Upper lobe of left lung (tissue), 6 donors: ENCODE results near the gene KLHL17. TPM values are rescaled to one million over a fixed set of nuclear protein-coding genes. Genes with fewer than 3 reads are reported as not detected.

Source experiments
- ATAC-seq, 2 donors: fragments of 200-7000 bp; cut with Tn5 transposase; one replicate each; pipeline ENCODE4 v1.9.1; 2022; ENCODE audit warnings: mild to moderate bottlenecking in 2 of 2, moderate library complexity in 2 of 2; ENCODE audit not compliant: low FRiP score in 2 of 2
- DNase-seq, 2 donors: peaks; one replicate each; pipeline ENCODE4 v3.0.0-alpha.2; 2019 to 2020
- H3K27ac ChIP-seq, 4 donors: fragments of 200-600 bp; sonication (generic); one replicate each; pipeline ENCODE4 v1.5.1; 2016 to 2019
- H3K27me3 ChIP-seq, 4 donors: fragments of 200-600 bp; sonication (generic); one replicate each; pipeline ENCODE4 v1.5.1; 2017 to 2019
- H3K36me3 ChIP-seq, 4 donors: fragments of 200-600 bp; sonication (generic); one replicate each; pipeline ENCODE4 v1.5.1; 2016 to 2019
- H3K4me1 ChIP-seq, 4 donors: fragments of 200-600 bp; sonication (generic); one replicate each; pipeline ENCODE4 v1.5.1; 2018 to 2019
- H3K4me3 ChIP-seq, 4 donors: fragments of 200-600 bp; sonication (generic); one replicate each; pipeline ENCODE4 v1.5.1; 2017 to 2019; ENCODE audit warnings: mild to moderate bottlenecking in 2 of 4, moderate library complexity in 1 of 4
- H3K9me3 ChIP-seq, 4 donors: fragments of 200-600 bp; sonication (generic); one replicate each; pipeline ENCODE4 v1.5.1; 2018 to 2019
- EP300 ChIP-seq, 4 donors: sonication (generic); formaldehyde crosslinking; IDR thresholded peaks; one replicate each; pipeline ENCODE4 v1.5.1; 2017; ENCODE audit warnings: antibody characterized with exemption in 4 of 4, control low read depth in 2 of 4
- POLR2A ChIP-seq, 4 donors: fragments of 450-650 bp; IDR thresholded peaks; one replicate each; pipeline ENCODE4 v1.5.1; 2016 to 2017; ENCODE audit warnings: antibody characterized with exemption in 4 of 4, mild to moderate bottlenecking in 2 of 4
- POLR2AphosphoS5 ChIP-seq, 2 donors: sonication (generic); formaldehyde crosslinking; IDR thresholded peaks; one replicate each; pipeline ENCODE4 v1.5.1; 2017; ENCODE audit warnings: antibody characterized with exemption in 2 of 2
- WGBS, 2 donors: methylation state at CpG; one replicate each; pipeline ENCODE4 v1.1.5; 2017 to 2018; 5-methylcytosine and 5-hydroxymethylcytosine counted together
- total RNA-seq, 6 donors: library from RNA; depleted of rRNA in 4 of 6; stranded (reverse); fragments of >200 nt in 4 of 6; gene quantifications; one replicate each; pipeline versions ENCODE4 v1.1.0 to v1.2.1, GENCODE V29; 2016 to 2021
- TF ChIP-seq, protein P1 (sequence below), 6 experiments: fragments of 450-650 bp in 4 of 6; fragments of 200-600 bp in 2 of 6; sonication (generic) in 2 of 6; IDR thresholded peaks; one replicate each; pipeline ENCODE4 v1.5.1; 2016 to 2019; ENCODE audit warnings: antibody characterized with exemption in 6 of 6
- donor health status: DM: no; HTN: no; CAD: no; lungs with moderate emphysema.
- donor health status: DM: no; HTN: yes; CAD: no; lungs with severe emphysema.

Gene KLHL17
- total RNA-seq, 6 donors from 2014 or later, result 4.7 to 45.1 (median 16.5) TPM

DNA sequence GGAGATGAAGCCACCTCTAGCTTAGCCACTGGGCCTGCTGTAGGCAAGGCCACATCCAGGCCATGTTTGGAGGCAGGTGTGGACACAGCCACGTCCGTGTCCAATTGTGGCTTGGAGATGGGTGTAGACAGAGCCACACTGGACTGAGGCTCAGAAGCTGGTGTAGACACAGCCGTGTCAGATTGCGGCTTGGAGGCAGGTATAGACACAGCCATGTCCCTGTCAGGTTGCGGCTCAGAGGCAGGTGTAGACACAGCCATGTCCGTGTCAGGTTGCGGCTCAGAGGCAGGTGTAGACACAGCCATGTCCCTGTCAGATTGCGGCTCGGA is 19.3 kb downstream of the KLHL17 start:
- Histone ChIP-seq H3K27me3 (peaks cover 0 to 5% (median 0%) of the 10 kb centered on the region in 4 donors), H3K4me1 (peaks cover 6 to 14% (median 13%) of the 10 kb centered on the region in 4 donors), H3K9me3 (no peaks in the 10 kb centered on the region), H3K4me3 (no peak overlapping the region), H3K36me3 (no peaks in the 10 kb centered on the region), H3K27ac (no peak overlapping the region)
- DNase-seq (no peak), ATAC-seq (no peak)
- WGBS, 2 donors, result 79 to 86% methylated on average over 8 to 9 of the region's 9 CpGs
- TF ChIP-seq EP300 (IDR thresholded peaks at IDR 0.05) (no peak), POLR2A (IDR thresholded peaks at IDR 0.05) (no peak), POLR2AphosphoS5 (IDR thresholded peaks at IDR 0.05) (no peak)
- TF ChIP-seq, protein P1, sequence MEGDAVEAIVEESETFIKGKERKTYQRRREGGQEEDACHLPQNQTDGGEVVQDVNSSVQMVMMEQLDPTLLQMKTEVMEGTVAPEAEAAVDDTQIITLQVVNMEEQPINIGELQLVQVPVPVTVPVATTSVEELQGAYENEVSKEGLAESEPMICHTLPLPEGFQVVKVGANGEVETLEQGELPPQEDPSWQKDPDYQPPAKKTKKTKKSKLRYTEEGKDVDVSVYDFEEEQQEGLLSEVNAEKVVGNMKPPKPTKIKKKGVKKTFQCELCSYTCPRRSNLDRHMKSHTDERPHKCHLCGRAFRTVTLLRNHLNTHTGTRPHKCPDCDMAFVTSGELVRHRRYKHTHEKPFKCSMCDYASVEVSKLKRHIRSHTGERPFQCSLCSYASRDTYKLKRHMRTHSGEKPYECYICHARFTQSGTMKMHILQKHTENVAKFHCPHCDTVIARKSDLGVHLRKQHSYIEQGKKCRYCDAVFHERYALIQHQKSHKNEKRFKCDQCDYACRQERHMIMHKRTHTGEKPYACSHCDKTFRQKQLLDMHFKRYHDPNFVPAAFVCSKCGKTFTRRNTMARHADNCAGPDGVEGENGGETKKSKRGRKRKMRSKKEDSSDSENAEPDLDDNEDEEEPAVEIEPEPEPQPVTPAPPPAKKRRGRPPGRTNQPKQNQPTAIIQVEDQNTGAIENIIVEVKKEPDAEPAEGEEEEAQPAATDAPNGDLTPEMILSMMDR (IDR thresholded peaks at IDR 0.05), result no peak

DNA sequence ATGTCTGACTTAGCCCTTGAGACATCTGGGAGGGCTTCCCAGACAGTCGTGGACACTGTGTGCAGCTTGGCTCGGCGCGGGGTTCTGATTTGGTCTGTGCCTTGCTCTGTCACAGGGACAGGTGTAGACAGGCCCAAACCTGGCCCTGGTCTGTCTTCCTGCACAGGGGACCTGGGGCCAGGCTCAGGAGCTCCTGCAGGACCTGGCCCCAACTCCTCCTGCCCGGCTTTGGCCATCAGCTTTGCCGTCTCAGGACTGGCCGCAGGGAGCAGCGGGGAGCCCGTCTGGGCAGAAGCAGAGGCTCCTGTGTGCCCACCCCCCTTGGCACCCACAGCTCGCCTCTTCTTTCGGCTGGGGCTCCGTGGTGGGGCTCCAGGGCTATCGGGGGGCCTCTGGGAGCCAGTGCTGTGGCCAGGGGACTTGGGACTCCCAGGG is 19.8 kb downstream of the KLHL17 start:
- H3K27me3 ChIP-seq, result peaks cover 0 to 5% (median 0%) of the 10 kb centered on the region in 4 donors

DNA sequence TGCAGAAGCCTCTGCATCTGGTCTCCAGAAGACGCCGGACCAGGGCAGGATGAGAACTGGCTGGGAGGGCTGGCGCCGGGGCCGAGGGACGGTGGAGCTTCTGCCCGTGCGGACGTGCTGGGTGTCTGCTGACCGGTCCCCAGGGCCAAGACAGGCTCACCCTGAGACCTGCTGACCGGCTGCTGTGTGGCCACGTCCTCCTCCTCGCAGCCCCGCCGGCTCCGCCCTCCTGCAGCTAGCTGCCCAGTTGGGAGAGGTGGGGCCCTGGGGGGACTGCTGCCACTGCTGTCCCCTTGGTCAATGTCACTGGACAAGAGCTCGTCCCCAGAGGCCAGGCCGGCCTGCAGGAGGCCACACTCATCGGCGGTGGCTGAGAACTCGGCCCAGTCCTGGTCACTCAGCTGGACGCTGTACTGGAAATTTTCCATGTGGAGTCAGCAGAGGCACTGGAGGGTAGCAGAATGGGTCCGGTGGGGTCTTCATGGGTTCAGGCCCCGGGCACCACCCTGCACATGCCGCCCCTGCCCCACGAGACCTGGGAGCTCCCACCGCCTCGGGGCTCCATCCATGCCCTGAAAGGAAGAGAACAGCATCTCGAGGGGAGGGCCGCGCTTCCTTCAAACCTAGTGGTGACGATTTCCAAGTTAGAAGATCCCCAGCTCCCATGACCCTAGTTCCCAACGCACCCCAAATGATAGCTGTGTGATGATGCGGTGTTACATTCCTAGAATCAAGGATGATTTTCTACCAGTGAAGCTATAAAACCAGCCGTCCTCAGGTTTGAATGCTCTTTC is 20.4 kb downstream of the KLHL17 start:
- peak in 1 of 2 donors; percentile 19 for ATAC-seq
- H3K27me3 ChIP-seq, result peaks cover 0 to 5% (median 0%) of the 10 kb centered on the region in 4 donors
- no peaks in the 10 kb centered on the region for H3K36me3 ChIP-seq
- no peak overlapping the region for H3K4me3 ChIP-seq
- TF ChIP-seq EP300 (IDR thresholded peaks at IDR 0.05), result no peak
- no peak for TF ChIP-seq POLR2A (IDR thresholded peaks at IDR 0.05)
- TF ChIP-seq, protein P1 (IDR thresholded peaks at IDR 0.05), result no peak
- no peak for TF ChIP-seq POLR2AphosphoS5 (IDR thresholded peaks at IDR 0.05)
- H3K9me3 ChIP-seq, result no peaks in the 10 kb centered on the region
- peak in 1 of 2 donors; percentile 83 for DNase-seq
- 78 to 83% methylated on average over 10 to 25 of the region's 35 CpGs for WGBS, 2 donors
- no peak overlapping the region for H3K27ac ChIP-seq
- H3K4me1 ChIP-seq, result peaks cover 5 to 13% (median 10%) of the 10 kb centered on the region in 4 donors

More for the DNA sequence above, 19.8 kb downstream of the KLHL17 start:
- no peak for DNase-seq
- H3K27ac ChIP-seq, result no peak overlapping the region
- WGBS, 2 donors, result 80 to 88% methylated on average over 1 to 9 of the region's 13 CpGs
- no peaks in the 10 kb centered on the region for H3K36me3 ChIP-seq
- TF ChIP-seq POLR2AphosphoS5 (IDR thresholded peaks at IDR 0.05), result no peak
- no peak for TF ChIP-seq POLR2A (IDR thresholded peaks at IDR 0.05)
- no peak for TF ChIP-seq EP300 (IDR thresholded peaks at IDR 0.05)
- TF ChIP-seq, protein P1 (IDR thresholded peaks at IDR 0.05), result no peak
- H3K4me1 ChIP-seq, result peaks cover 6 to 14% (median 13%) of the 10 kb centered on the region in 4 donors
- no peak overlapping the region for H3K4me3 ChIP-seq
- no peaks in the 10 kb centered on the region for H3K9me3 ChIP-seq
- ATAC-seq, result no peak

DNA sequence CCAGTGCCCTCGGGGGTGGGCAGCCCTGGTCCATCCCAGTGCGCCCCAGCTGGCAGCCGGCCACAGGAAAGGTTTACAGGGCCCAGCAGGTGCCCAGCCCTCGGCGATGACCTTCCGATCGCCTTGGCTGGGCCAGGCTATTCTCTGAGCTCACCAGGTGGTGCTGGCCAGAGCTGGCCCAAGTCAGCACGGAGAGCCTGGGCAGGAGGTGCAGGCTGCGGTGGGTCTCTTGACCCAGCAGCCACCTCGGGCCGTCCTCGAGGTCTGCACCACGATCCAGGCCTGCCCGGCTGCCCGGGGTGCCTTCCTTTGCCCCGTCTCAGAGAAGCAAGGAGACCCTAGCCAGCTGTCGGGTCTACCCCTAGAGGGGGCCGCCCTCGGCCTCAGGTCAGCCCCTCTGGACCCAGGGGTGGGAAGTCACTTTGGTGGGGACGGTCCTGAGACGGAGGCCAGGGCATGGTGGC is 21.1 kb downstream of the KLHL17 start:
- peaks cover 0 to 5% (median 0%) of the 10 kb centered on the region in 4 donors for H3K27me3 ChIP-seq
- no peak overlapping the region for H3K27ac ChIP-seq
- no peak for TF ChIP-seq EP300 (IDR thresholded peaks at IDR 0.05)
- TF ChIP-seq POLR2AphosphoS5 (IDR thresholded peaks at IDR 0.05), result no peak
- no peak for TF ChIP-seq POLR2A (IDR thresholded peaks at IDR 0.05)
- TF ChIP-seq, protein P1 (IDR thresholded peaks at IDR 0.05), result no peak
- H3K36me3 ChIP-seq, result no peaks in the 10 kb centered on the region
- ATAC-seq (no peak), DNase-seq (peak in 1 of 2 donors; percentile 79)
- WGBS, 2 donors, result 57 to 78% methylated on average over 1 to 12 of the region's 21 CpGs
- no peak overlapping the region for H3K4me3 ChIP-seq
- no peaks in the 10 kb centered on the region for H3K9me3 ChIP-seq
- peaks cover 2 to 6% (median 4%) of the 10 kb centered on the region in 4 donors for H3K4me1 ChIP-seq
